ENCODE measurements around the gene MEX3D. TPM values are rescaled to one million over a fixed set of nuclear protein-coding genes. Genes with fewer than 3 reads are reported as not detected.

Gene MEX3D
- total RNA-seq, 1 experiment from 2014 or later: 70.4 TPM

DNA sequence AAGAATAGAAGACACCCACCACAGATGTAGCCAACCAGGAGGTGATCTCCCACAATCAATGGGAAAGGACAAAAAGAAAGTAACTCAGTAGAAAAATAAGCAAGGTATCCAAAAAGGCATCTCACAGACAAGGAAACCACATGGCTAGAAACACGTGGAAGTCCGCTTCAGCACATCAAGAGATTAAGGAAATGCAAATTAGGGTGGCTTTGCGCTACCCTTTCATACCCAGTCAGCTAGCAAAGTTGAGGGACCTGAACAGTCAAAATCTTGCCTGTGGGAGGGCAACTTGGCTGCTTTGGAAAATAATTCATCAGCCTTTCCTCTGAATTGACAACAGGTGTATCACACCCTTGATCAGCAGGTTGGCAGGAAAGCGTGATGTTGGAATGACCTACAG is 48.8 kb upstream of the MEX3D start:
- Mint-ChIP-seq H3K9me3 (no peaks in the 10 kb centered on the region), H3K4me1 (peaks cover 0 to 12% of the 10 kb centered on the region in 2 experiments; a peak in 2 of 4 replicates), H3K27me3 (ENCODE audit: low read depth) (no peaks in the 10 kb centered on the region), H3K4me3 (no peak overlapping the region), H3K27ac (peak overlapping the region in 1 of 3 experiments; percentile 64; a peak in 3 of 7 replicates), H3K36me3 (ENCODE audit: insufficient read depth in 1 of 3, low read depth in 3 of 3) (peaks cover 48 to 80% (median 79%) of the 10 kb centered on the region in 3 experiments; a peak in 6 of 7 replicates)
- TF ChIP-seq, protein P1, sequence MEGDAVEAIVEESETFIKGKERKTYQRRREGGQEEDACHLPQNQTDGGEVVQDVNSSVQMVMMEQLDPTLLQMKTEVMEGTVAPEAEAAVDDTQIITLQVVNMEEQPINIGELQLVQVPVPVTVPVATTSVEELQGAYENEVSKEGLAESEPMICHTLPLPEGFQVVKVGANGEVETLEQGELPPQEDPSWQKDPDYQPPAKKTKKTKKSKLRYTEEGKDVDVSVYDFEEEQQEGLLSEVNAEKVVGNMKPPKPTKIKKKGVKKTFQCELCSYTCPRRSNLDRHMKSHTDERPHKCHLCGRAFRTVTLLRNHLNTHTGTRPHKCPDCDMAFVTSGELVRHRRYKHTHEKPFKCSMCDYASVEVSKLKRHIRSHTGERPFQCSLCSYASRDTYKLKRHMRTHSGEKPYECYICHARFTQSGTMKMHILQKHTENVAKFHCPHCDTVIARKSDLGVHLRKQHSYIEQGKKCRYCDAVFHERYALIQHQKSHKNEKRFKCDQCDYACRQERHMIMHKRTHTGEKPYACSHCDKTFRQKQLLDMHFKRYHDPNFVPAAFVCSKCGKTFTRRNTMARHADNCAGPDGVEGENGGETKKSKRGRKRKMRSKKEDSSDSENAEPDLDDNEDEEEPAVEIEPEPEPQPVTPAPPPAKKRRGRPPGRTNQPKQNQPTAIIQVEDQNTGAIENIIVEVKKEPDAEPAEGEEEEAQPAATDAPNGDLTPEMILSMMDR (conservative IDR thresholded peaks at IDR 0.05): no peak
- Histone ChIP-seq H3K79me1 (ENCODE audit: insufficient read depth, low read depth, low read length, poor library complexity, severe bottlenecking) (no peaks in the 10 kb centered on the region), H3K9me3 (ENCODE audit: control insufficient read depth, low read depth, low read length) (no peaks in the 10 kb centered on the region), H3K18ac (ENCODE audit: insufficient read length, low read depth, low read length) (no peak overlapping the region), H2AFZ (ENCODE audit: low read length) (no peak overlapping the region), H3K4ac (ENCODE audit: low read depth, low read length) (no peak overlapping the region), H2AK5ac (ENCODE audit: insufficient read length, low read length) (no peak overlapping the region), H4K5ac (ENCODE audit: insufficient read length, low read depth, low read length) (no peak overlapping the region), H2BK15ac (ENCODE audit: low read depth, low read length) (no peak overlapping the region), H3K79me2 (ENCODE audit: insufficient read depth, low read length) (no peaks in the 10 kb centered on the region), H4K20me1 (ENCODE audit: control insufficient read depth, insufficient read depth, insufficient read length) (no peaks in the 10 kb centered on the region), H3T11ph (ENCODE audit: low read length) (no peak overlapping the region), H4K8ac (replicated peaks; ENCODE audit: insufficient read length, low read depth, low read length) (no peak overlapping the region), H3K14ac (ENCODE audit: insufficient read depth, low read length) (no peak overlapping the region), H3K23ac (ENCODE audit: insufficient read length, low read depth, low read length) (no peak overlapping the region), H3K4me1 (ENCODE audit: insufficient read depth, low read length) (no peaks in the 10 kb centered on the region), H3K27ac (ENCODE audit: insufficient read length, low read depth, low read length) (no peak overlapping the region), H2BK12ac (ENCODE audit: insufficient read length, low read depth, low read length) (no peak overlapping the region), H2BK120ac (ENCODE audit: low read depth, low read length, poor library complexity, severe bottlenecking) (no peak overlapping the region), H2BK20ac (ENCODE audit: low read depth, low read length, poor library complexity, severe bottlenecking) (no peak overlapping the region), H4K91ac (ENCODE audit: insufficient read length, low read depth, low read length) (no peak overlapping the region), H2BK5ac (ENCODE audit: insufficient read length, low read length) (no peak overlapping the region), H3K27me3 (ENCODE audit: insufficient read depth, low read length) (no peaks in the 10 kb centered on the region), H3K23me2 (ENCODE audit: insufficient read length, low read depth, low read length, poor library complexity, severe bottlenecking) (no peaks in the 10 kb centered on the region), H3K56ac (ENCODE audit: insufficient read length, low read depth, low read length) (no peak overlapping the region), H3K9ac (ENCODE audit: extremely low read depth, insufficient read length, low read length) (no peak overlapping the region), H3K4me2 (ENCODE audit: insufficient read depth, insufficient read length, low read length) (no peak overlapping the region)
- WGBS (ENCODE audit: extremely low coverage, insufficient read length, low lambda C conversion rate): no CpG with 5 or more reads among the region's 4 CpGs
- no peak for DNase-seq
